ENCODE measurements around the gene CCDC57.

- peak; percentile 43 for TF ChIP-seq POLR2A (IDR thresholded peaks at IDR 0.05)
- TF ChIP-seq, protein P1, sequence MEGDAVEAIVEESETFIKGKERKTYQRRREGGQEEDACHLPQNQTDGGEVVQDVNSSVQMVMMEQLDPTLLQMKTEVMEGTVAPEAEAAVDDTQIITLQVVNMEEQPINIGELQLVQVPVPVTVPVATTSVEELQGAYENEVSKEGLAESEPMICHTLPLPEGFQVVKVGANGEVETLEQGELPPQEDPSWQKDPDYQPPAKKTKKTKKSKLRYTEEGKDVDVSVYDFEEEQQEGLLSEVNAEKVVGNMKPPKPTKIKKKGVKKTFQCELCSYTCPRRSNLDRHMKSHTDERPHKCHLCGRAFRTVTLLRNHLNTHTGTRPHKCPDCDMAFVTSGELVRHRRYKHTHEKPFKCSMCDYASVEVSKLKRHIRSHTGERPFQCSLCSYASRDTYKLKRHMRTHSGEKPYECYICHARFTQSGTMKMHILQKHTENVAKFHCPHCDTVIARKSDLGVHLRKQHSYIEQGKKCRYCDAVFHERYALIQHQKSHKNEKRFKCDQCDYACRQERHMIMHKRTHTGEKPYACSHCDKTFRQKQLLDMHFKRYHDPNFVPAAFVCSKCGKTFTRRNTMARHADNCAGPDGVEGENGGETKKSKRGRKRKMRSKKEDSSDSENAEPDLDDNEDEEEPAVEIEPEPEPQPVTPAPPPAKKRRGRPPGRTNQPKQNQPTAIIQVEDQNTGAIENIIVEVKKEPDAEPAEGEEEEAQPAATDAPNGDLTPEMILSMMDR (IDR thresholded peaks at IDR 0.05): no peak
- peak in 1 of 3 donors; percentile 33 for TF ChIP-seq POLR2AphosphoS5 (IDR thresholded peaks at IDR 0.05)
Measured at GRCh38 chr17:82064433-82065192, 148.0 kb downstream of the CCDC57 start.

All from transverse colon (tissue), 4 donors.